A549 (cell line): ENCODE results near the gene PCDH10. TPM values are rescaled to one million over a fixed set of nuclear protein-coding genes. Genes with fewer than 3 reads are reported as not detected.

Experiments used
- ATAC-seq, 2 experiments: fragments of 200-7000 bp in 1 of 2; fragments of >200 bp in 1 of 2; cut with Nextera tagmentation in 1 of 2; cut with Tn5 transposase in 1 of 2; 3 replicates each; pipeline versions ENCODE4 v1.8.0 to v1.9.1; 2018 to 2020; ENCODE audit warnings: mild to moderate bottlenecking in 1 of 2, moderate library complexity in 1 of 2
- CTCF ChIA-PET: fragments of 300-600 bp; sonication (Branson Sonifier 250); formaldehyde crosslinking; extraction: SDS; loops from one replicate; lab custom pipeline; 2021; ENCODE audit warnings: antibody characterized with exemption, inconsistent platforms; lab: Yijun Ruan, JAX
- POLR2A ChIA-PET: fragments of 350-600 bp; formaldehyde crosslinking; extraction: SDS; loops from one replicate; lab custom pipeline; 2021; ENCODE audit warnings: antibody characterized with exemption, inconsistent platforms; lab: Yijun Ruan, JAX
- DNase-seq, 2 experiments: peaks; one replicate each; pipeline versions ENCODE4 v3.0.0 to v3.0.0-alpha.2; 2011 to 2016; ENCODE audit warnings: low read depth in 1 of 2, low spot score in 1 of 2
- FAIRE-seq: peaks from 2 replicates; lab custom pipeline; 2011; peaks lifted over from hg19 to GRCh38; lab: Jason Lieb, UNC
- H3K27ac ChIP-seq, 2 experiments: fragments of >200 bp; sonication (Bioruptor Twin); formaldehyde crosslinking; 3 replicates each; pipeline ENCODE4 v1.5.1; 2016 to 2017
- H3K4me1 ChIP-seq: fragments of >200 bp; sonication (Bioruptor Twin); formaldehyde crosslinking; 3 replicates; pipeline ENCODE4 v1.6.1; 2016
- H3K4me2 ChIP-seq: fragments of >200 bp; sonication (Bioruptor Twin); formaldehyde crosslinking; 3 replicates; pipeline ENCODE4 v1.6.1; 2016
- H3K4me3 ChIP-seq: fragments of >200 bp; sonication (Bioruptor Twin); formaldehyde crosslinking; 3 replicates; pipeline ENCODE4 v1.5.1; 2016
- H3K9me3 ChIP-seq: fragments of >200 bp; sonication (Bioruptor Twin); formaldehyde crosslinking; 3 replicates; pipeline ENCODE4 v1.6.1; 2016
- ATOH8 ChIP-seq: fragments of 250-450 bp; sonication (Bioruptor Pico); IDR thresholded peaks from 2 replicates; pipeline ENCODE4 v1.5.0; 2020; ENCODE audit warnings: low read depth, mild to moderate bottlenecking, moderate library complexity
- CHD2 ChIP-seq: fragments of 150-350 bp; IDR thresholded peaks from 2 replicates; pipeline ENCODE4 v1.6.1; 2014; ENCODE audit warnings: low read length; ENCODE audit not compliant: partially characterized antibody
- CHD4 ChIP-seq: fragments of 200-600 bp; sonication (generic); IDR thresholded peaks from 2 replicates; pipeline ENCODE4 v1.6.1; 2016; ENCODE audit warnings: antibody characterized with exemption, mild to moderate bottlenecking, borderline replicate concordance
- E2F6 ChIP-seq: IDR thresholded peaks from 2 replicates; pipeline ENCODE4 v1.6.1; 2012; ENCODE audit warnings: low read depth, borderline replicate concordance
- EHF ChIP-seq: fragments of 250-450 bp; sonication (Bioruptor Pico); IDR thresholded peaks from 2 replicates; pipeline ENCODE4 v1.5.0; 2020; ENCODE audit warnings: mild to moderate bottlenecking
- EP300 ChIP-seq, 2 experiments: fragments of >200 bp; sonication (Bioruptor Twin); formaldehyde crosslinking; IDR thresholded peaks; 2 replicates in 1 of 2; 3 replicates in 1 of 2; pipeline ENCODE4 v1.6.1; 2016 to 2017
- ESRRA ChIP-seq: fragments of 150-350 bp; IDR thresholded peaks from 2 replicates; pipeline ENCODE4 v1.6.1; 2014; ENCODE audit warnings: mild to moderate bottlenecking, low read length, borderline replicate concordance
- FOSB ChIP-seq: fragments of 250-450 bp; sonication (Bioruptor Pico); IDR thresholded peaks from 2 replicates; pipeline ENCODE4 v1.5.0; 2020; ENCODE audit warnings: mild to moderate bottlenecking, moderate library complexity
- FOSL2 ChIP-seq, 2 experiments: fragments of 450-650 bp in 1 of 2; fragments of >200 bp in 1 of 2; sonication (Bioruptor Twin) in 1 of 2; formaldehyde crosslinking; IDR thresholded peaks; 2 replicates each; pipeline versions ENCODE4 v1.5.0 to v1.6.1; 2016 to 2020; ENCODE audit warnings: mild to moderate bottlenecking in 1 of 2, moderate library complexity in 1 of 2
- HDAC2 ChIP-seq: fragments of 200-600 bp; sonication (generic); IDR thresholded peaks from 2 replicates; pipeline ENCODE4 v1.6.1; 2016
- HOXA7 ChIP-seq: fragments of 250-450 bp; sonication (Bioruptor Pico); IDR thresholded peaks from 2 replicates; pipeline ENCODE4 v1.5.0; 2020; ENCODE audit warnings: mild to moderate bottlenecking, moderate library complexity
- HOXB13 ChIP-seq: fragments of 250-450 bp; sonication (Bioruptor Pico); IDR thresholded peaks from 2 replicates; pipeline ENCODE4 v1.5.0; 2020; ENCODE audit warnings: low read depth, mild to moderate bottlenecking, moderate library complexity
- HOXB5 ChIP-seq: fragments of 250-450 bp; sonication (Bioruptor Pico); IDR thresholded peaks from 2 replicates; pipeline ENCODE4 v1.5.0; 2020; ENCODE audit warnings: mild to moderate bottlenecking, moderate library complexity
- JUN ChIP-seq, 2 experiments: fragments of >200 bp; sonication (Bioruptor Twin); formaldehyde crosslinking; IDR thresholded peaks; 2 replicates in 1 of 2; 3 replicates in 1 of 2; pipeline ENCODE4 v1.6.1; 2016 to 2017
- JUNB ChIP-seq: fragments of >200 bp; sonication (Bioruptor Twin); formaldehyde crosslinking; IDR thresholded peaks from 2 replicates; pipeline ENCODE4 v1.6.1; 2016
- KDM5A ChIP-seq: fragments of 200-600 bp; sonication (generic); IDR thresholded peaks from 2 replicates; pipeline ENCODE4 v1.6.1; 2016; ENCODE audit warnings: antibody characterized with exemption, mild to moderate bottlenecking
- MAFK ChIP-seq: fragments of 450-650 bp; IDR thresholded peaks from 2 replicates; pipeline ENCODE4 v1.6.1; 2014; ENCODE audit not compliant: partially characterized antibody
- NPAS2 ChIP-seq: fragments of 250-450 bp; sonication (Bioruptor Pico); IDR thresholded peaks from 2 replicates; pipeline ENCODE4 v1.8.0; 2022; ENCODE audit warnings: mild to moderate bottlenecking, moderate library complexity, borderline replicate concordance
- POLR2A ChIP-seq: IDR thresholded peaks from 2 replicates; pipeline ENCODE4 v1.6.1; 2012; ENCODE audit warnings: mild to moderate bottlenecking, low read length
- RARB ChIP-seq: fragments of 250-450 bp; sonication (Bioruptor Pico); IDR thresholded peaks from 2 replicates; pipeline ENCODE4 v1.8.0; 2021; ENCODE audit warnings: mild to moderate bottlenecking, moderate library complexity
- RCOR1 ChIP-seq: fragments of 150-350 bp; IDR thresholded peaks from 2 replicates; pipeline ENCODE4 v1.6.1; 2014; ENCODE audit warnings: antibody characterized with exemption, low read length, low read depth
- SREBF2 ChIP-seq: fragments of 450-650 bp; IDR thresholded peaks from 2 replicates; pipeline ENCODE4 v1.6.1; 2014; ENCODE audit warnings: mild to moderate bottlenecking, moderate library complexity
- TFCP2L1 ChIP-seq: fragments of 250-450 bp; sonication (Bioruptor Pico); IDR thresholded peaks from 2 replicates; pipeline ENCODE4 v1.5.0; 2021; ENCODE audit warnings: mild to moderate bottlenecking
- ZNF302 ChIP-seq: fragments of 250-450 bp; sonication (Bioruptor Pico); IDR thresholded peaks from 2 replicates; pipeline ENCODE4 v1.9.0; 2021; ENCODE audit warnings: inconsistent platforms, mild to moderate bottlenecking, moderate library complexity
- ZSCAN20 ChIP-seq: fragments of 250-450 bp; sonication (Bioruptor Pico); IDR thresholded peaks from 2 replicates; pipeline ENCODE4 v1.8.0; 2022; ENCODE audit warnings: mild to moderate bottlenecking, moderate library complexity
- WGBS: methylation state at CpG from one replicate; pipeline ENCODE4 v1.1.6; 2017; ENCODE audit errors: missing lambda C conversion rate; 5-methylcytosine and 5-hydroxymethylcytosine counted together
- polyA plus RNA-seq, 4 experiments: library from polyadenylated mRNA; depleted of rRNA in 3 of 4; stranded (reverse); fragments of >200 nt; fragmentation: RNase III in 1 of 4; extraction: RNeasy Plus Mini Kit Qiagen cat#74134 plus additional on column Dnase treatment in 1 of 4; gene quantifications; 2 replicates in 3 of 4; 3 replicates in 1 of 4; pipeline ENCODE4 v1.2.3, GENCODE V29; 2011 to 2017
- TF ChIP-seq, protein P1 (sequence below): fragments of 450-650 bp; IDR thresholded peaks from 2 replicates; pipeline ENCODE4 v1.6.1; 2014; ENCODE audit warnings: antibody characterized with exemption
- TF ChIP-seq, protein P2 (sequence below): fragments of >200 bp; sonication (Bioruptor Twin); formaldehyde crosslinking; IDR thresholded peaks from 3 replicates; pipeline ENCODE4 v1.6.1; 2016

Gene PCDH10
- polyA plus RNA-seq, 2 of the 4 experiments (the other 2 are of a cell fraction): 0.37 to 0.49 TPM

GRCh38 chr4:133112641-133113040 lies 36.5 kb upstream of the PCDH10 start:
- POLR2A ChIA-PET: no interaction called here

GRCh38 chr4:133124746-133125145 lies 24.3 kb upstream of the PCDH10 start:
- H3K27ac ChIP-seq: no peak overlapping the region
- CTCF ChIA-PET: no interaction called here
- TF ChIP-seq CHD4 (no peak), TFCP2L1 (CRISPR knock-in tag) (no peak), MAFK (no peak)
- FAIRE-seq: no peak
- DNase-seq: no peak
- ATAC-seq: no peak
- H3K9me3 ChIP-seq: no peaks in the 10 kb centered on the region
- H3K4me3 ChIP-seq: no peak overlapping the region
- 0% methylated on average over 1 of the region's 1 CpG for WGBS
- POLR2A ChIA-PET: no interaction called here
- H3K4me2 ChIP-seq: no peak overlapping the region
- H3K4me1 ChIP-seq: no peaks in the 10 kb centered on the region

More at GRCh38 chr4:133112641-133113040, 36.5 kb upstream of the PCDH10 start:
- Histone ChIP-seq H3K4me1 (no peaks in the 10 kb centered on the region), H3K9me3 (no peaks in the 10 kb centered on the region), H3K4me2 (no peak overlapping the region), H3K4me3 (no peak overlapping the region), H3K27ac (no peak overlapping the region)
- FAIRE-seq: no peak
- CTCF ChIA-PET: no interaction called here
- no peak for ATAC-seq
- no peak for TF ChIP-seq HDAC2
- no peak for TF ChIP-seq JUNB
- TF ChIP-seq ATOH8 (CRISPR knock-in tag): no peak
- no peak for TF ChIP-seq E2F6
- TF ChIP-seq HOXB5 (CRISPR knock-in tag): no peak
- TF ChIP-seq EP300 (IDR thresholded peaks at IDR 0.05): no peak
- TF ChIP-seq JUN (IDR thresholded peaks at IDR 0.05): no peak
- no peak for TF ChIP-seq RCOR1
- TF ChIP-seq HOXB13 (CRISPR knock-in tag): no peak
- TF ChIP-seq ZNF302 (CRISPR knock-in tag): no peak
- no peak for TF ChIP-seq KDM5A
- TF ChIP-seq CHD4: no peak
- no peak for TF ChIP-seq HOXA7 (CRISPR knock-in tag)
- TF ChIP-seq ZSCAN20 (CRISPR knock-in tag): no peak
- TF ChIP-seq SREBF2: no peak
- no peak for DNase-seq

GRCh38 chr4:133127500-133127899 lies 21.6 kb upstream of the PCDH10 start:
- Histone ChIP-seq H3K4me3 (no peak overlapping the region), H3K9me3 (no peaks in the 10 kb centered on the region), H3K4me2 (no peak overlapping the region), H3K27ac (no peak overlapping the region)
- FAIRE-seq (no peak), ATAC-seq (no peak)
- no peak for TF ChIP-seq HDAC2
- no peak for TF ChIP-seq FOSL2 (IDR thresholded peaks at IDR 0.05)
- no peak for TF ChIP-seq FOSL2 (CRISPR knock-in tag; IDR thresholded peaks at IDR 0.05)
- TF ChIP-seq, all 56 proteins: peak for 0
- POLR2A ChIA-PET: no interaction called here
- DNase-seq: no peak
- 7% methylated on average over 3 of the region's 3 CpGs for WGBS
- no peaks in the 10 kb centered on the region for H3K4me1 ChIP-seq
- CTCF ChIA-PET: no interaction called here

GRCh38 chr4:133129237-133129636 lies 19.9 kb upstream of the PCDH10 start:
- Histone ChIP-seq H3K27ac (no peak overlapping the region), H3K4me3 (no peak overlapping the region), H3K9me3 (no peaks in the 10 kb centered on the region), H3K4me2 (no peak overlapping the region), H3K4me1 (no peaks in the 10 kb centered on the region)
- ChIA-PET CTCF (no interaction called here), POLR2A (no interaction called here)
- ATAC-seq: no peak
- DNase-seq: no peak
- TF ChIP-seq RCOR1: no peak
- no peak for TF ChIP-seq KDM5A
- no peak for TF ChIP-seq FOSL2 (IDR thresholded peaks at IDR 0.05)
- no peak for TF ChIP-seq FOSL2 (CRISPR knock-in tag; IDR thresholded peaks at IDR 0.05)
- no peak for TF ChIP-seq POLR2A
- no peak for TF ChIP-seq NPAS2 (CRISPR knock-in tag)
- no peak for TF ChIP-seq FOSB (CRISPR knock-in tag)
- TF ChIP-seq, protein P1, sequence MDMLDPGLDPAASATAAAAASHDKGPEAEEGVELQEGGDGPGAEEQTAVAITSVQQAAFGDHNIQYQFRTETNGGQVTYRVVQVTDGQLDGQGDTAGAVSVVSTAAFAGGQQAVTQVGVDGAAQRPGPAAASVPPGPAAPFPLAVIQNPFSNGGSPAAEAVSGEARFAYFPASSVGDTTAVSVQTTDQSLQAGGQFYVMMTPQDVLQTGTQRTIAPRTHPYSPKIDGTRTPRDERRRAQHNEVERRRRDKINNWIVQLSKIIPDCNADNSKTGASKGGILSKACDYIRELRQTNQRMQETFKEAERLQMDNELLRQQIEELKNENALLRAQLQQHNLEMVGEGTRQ: no peak
- TF ChIP-seq, protein P2, sequence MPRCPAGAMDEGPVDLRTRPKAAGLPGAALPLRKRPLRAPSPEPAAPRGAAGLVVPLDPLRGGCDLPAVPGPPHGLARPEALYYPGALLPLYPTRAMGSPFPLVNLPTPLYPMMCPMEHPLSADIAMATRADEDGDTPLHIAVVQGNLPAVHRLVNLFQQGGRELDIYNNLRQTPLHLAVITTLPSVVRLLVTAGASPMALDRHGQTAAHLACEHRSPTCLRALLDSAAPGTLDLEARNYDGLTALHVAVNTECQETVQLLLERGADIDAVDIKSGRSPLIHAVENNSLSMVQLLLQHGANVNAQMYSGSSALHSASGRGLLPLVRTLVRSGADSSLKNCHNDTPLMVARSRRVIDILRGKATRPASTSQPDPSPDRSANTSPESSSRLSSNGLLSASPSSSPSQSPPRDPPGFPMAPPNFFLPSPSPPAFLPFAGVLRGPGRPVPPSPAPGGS: no peak
- no peak for TF ChIP-seq CHD2
- TF ChIP-seq RARB (CRISPR knock-in tag): no peak
- TF ChIP-seq HDAC2: no peak
- TF ChIP-seq HOXA7 (CRISPR knock-in tag): no peak
- TF ChIP-seq MAFK: no peak
- no peak for TF ChIP-seq EHF (CRISPR knock-in tag)
- TF ChIP-seq ESRRA: no peak
- no peak for FAIRE-seq
